Activated CD8-positive, alpha-beta memory T cell treated with anti-CD3 and anti-CD28 coated beads for 36 hours (primary cell): ENCODE results near the gene UTP3. TPM values are rescaled to one million over a fixed set of nuclear protein-coding genes. Genes with fewer than 3 reads are reported as not detected.
"Not testable (repeated sequence)": the region's sequence is repeated elsewhere in the genome, so short reads cannot be mapped to it uniquely, and the experiment has no call there.

Experiments used
- CTCF ChIA-PET: fragments of 350-600 bp; sonication (Branson Sonifier 250); formaldehyde crosslinking; loops from one replicate; lab custom pipeline; 2021; ENCODE audit warnings: antibody characterized with exemption; lab: Charles Lee
- POLR2A ChIA-PET: fragments of 350-600 bp; sonication (Branson Sonifier 250); formaldehyde crosslinking; loops from one replicate; lab custom pipeline; 2021; ENCODE audit warnings: antibody characterized with exemption; lab: Charles Lee
- total RNA-seq, 2 experiments: library from RNA; stranded (reverse); gene quantifications; one replicate each; pipeline ENCODE4 v1.2.3, GENCODE V29; 2021

UTP3 gene
- total RNA-seq, 2 experiments from 2014 or later: 42.6 to 43.2 TPM

DNA sequence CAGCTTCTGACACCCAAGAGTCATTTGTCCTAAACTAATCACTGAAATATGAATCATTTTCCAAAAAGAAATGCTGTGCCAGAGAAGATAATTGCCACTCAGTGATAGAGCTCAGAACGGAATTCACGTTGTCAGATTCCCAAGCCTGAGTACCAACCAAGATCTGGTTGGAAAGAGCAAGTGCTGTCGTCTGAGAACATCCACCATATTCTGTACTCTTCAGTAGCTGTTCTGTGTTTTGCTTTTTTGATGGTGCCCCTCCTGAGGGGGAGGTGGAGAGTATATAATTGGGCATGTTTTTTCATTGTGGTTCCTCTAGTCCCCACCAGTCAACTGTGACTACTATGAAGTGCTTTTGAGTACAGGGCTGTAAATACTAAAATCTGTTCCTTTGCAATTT lies 46.6 kb downstream of the UTP3 start:
- POLR2A ChIA-PET: interaction anchor here (0.9 to 1.1 kb wide), 3 partner anchors 29 to 104 kb away, joined by 4 to 5 read pairs (median 5); partner anchors contain the start of genes GRSF1 and UTP3
- CTCF ChIA-PET: interaction anchor here (1.3 kb wide), 1 partner anchor 29 kb away, joined by 4 read pairs; no protein-coding TSS in a partner anchor

- POLR2A ChIA-PET: interaction anchor here (0.9 to 1.1 kb wide), 2 partner anchors 30 to 103 kb away, joined by 4 to 5 read pairs; partner anchors contain the start of gene GRSF1
- CTCF ChIA-PET: not testable (repeated sequence)
These were observed 47.6 kb downstream of the UTP3 start for GRCh38 chr4:70735915-70736314.

- POLR2A ChIA-PET: interaction anchor here (1.3 kb wide), 1 partner anchor 32 kb away, joined by 3 read pairs; no protein-coding TSS in a partner anchor
- CTCF ChIA-PET: interaction anchor here (0.7 to 1.3 kb wide), 3 partner anchors 33 to 85 kb away, joined by 3 read pairs; no protein-coding TSS in a partner anchor
These were observed 48.7 kb downstream of the UTP3 start for GRCh38 chr4:70737006-70737405.

- POLR2A ChIA-PET: interaction anchor here (1.3 kb wide), 1 partner anchor 32 kb away, joined by 3 read pairs; no protein-coding TSS in a partner anchor
- CTCF ChIA-PET: interaction anchor here (0.7 to 1.3 kb wide), 2 partner anchors 34 to 86 kb away, joined by 3 read pairs; no protein-coding TSS in a partner anchor
These were observed 49.1 kb downstream of the UTP3 start for GRCh38 chr4:70737409-70737808.

DNA sequence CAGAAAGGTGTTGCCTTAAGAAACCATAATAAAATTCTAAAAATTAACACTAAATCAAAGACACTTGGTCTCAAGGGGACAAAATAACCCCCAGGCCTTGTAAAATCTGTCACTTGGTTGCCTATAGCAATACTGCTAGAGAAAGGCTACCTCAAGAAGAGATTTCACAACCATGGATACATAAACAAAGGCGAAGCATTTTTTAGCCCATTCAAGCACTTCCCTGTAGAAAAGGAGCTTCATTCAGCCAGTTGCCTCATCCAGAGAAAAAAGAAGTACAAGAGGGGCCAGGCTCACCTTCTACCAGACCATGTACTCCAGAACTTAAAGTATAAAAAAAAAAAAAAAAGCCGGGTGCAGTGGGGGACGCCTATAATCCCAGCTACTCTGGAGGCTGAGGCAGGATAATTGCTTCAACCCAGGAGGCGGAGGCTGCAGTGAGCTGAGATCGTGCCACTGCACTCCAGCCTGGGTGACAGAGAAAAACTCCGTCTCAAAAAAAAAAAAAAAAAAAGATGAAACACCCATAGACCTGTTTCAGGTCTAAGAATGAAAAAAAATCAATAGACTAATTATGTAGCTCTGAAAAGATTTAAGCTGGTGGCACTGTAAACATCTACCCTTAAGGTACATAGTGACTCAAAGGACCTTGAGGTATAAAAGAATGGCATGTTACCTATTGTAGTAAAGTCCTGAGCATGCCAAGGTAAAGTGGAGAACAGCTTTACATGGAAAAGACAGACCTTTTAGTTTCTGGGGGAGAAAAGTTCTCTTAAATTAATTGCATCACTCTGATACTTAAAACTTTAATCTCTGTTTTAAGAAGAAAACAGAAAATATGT lies 51.4 kb downstream of the UTP3 start:
- POLR2A ChIA-PET: interaction anchor here (0.6 to 1.2 kb wide), 2 partner anchors 52 to 99 kb away, joined by 3 to 4 read pairs; no protein-coding TSS in a partner anchor
- CTCF ChIA-PET: no interaction called here

Other genes starting within 250 kb of the UTP3 start
- not detected for gene MUC7, start 216.3 kb upstream of the UTP3 start, total RNA-seq
- gene AMTN, start 170.0 kb upstream of the UTP3 start, total RNA-seq: not detected
- not detected for gene AMBN, start 96.3 kb upstream of the UTP3 start, total RNA-seq
- gene ENAM, start 59.8 kb upstream of the UTP3 start, total RNA-seq: not detected
- not detected for gene JCHAIN, start 22.0 kb upstream of the UTP3 start, total RNA-seq
- gene RUFY3, start 33.4 kb downstream of the UTP3 start, total RNA-seq: 10 to 100 TPM; 12.1 to 13.6 TPM
- 100 to 1,000 TPM; 117 TPM for gene GRSF1, start 151.4 kb downstream of the UTP3 start, total RNA-seq
- gene MOB1B, start 213.8 kb downstream of the UTP3 start, total RNA-seq: 10 to 100 TPM; 20.3 to 20.5 TPM